LoVo (cell line): Measurements from ENCODE around the gene SGIP1.
"Not testable (repeated sequence)": the region's sequence is repeated elsewhere in the genome, so short reads cannot be mapped to it uniquely, and the experiment has no call there.

Experiments used
- DNase-seq: peaks from one replicate; pipeline ENCODE4 v3.0.0-alpha.2; 2016; ENCODE audit warnings: low spot score

The SGIP1 gene

GRCh38 chr1:66557157-66557556 lies 23.2 kb downstream of the SGIP1 start:
- DNase-seq: no peak

- no peak for DNase-seq
These were observed 25.6 kb downstream of the SGIP1 start for GRCh38 chr1:66559517-66559916.

- DNase-seq: no peak
These were observed 28.6 kb downstream of the SGIP1 start for GRCh38 chr1:66562561-66562960.

GRCh38 chr1:66563094-66563800 lies 29.3 kb downstream of the SGIP1 start:
- no peak for DNase-seq

- DNase-seq: no peak
These were observed 30.1 kb downstream of the SGIP1 start for GRCh38 chr1:66563941-66564630.

GRCh38 chr1:66570196-66570595 lies 36.2 kb downstream of the SGIP1 start:
- DNase-seq: no peak

- no peak for DNase-seq
These were observed 37.8 kb downstream of the SGIP1 start for GRCh38 chr1:66571789-66572188.

- DNase-seq: no peak
These were observed 41.8 kb downstream of the SGIP1 start for GRCh38 chr1:66575739-66576138.

GRCh38 chr1:66576645-66577044 lies 42.7 kb downstream of the SGIP1 start:
- no peak for DNase-seq

- no peak for DNase-seq
These were observed 44.9 kb downstream of the SGIP1 start for GRCh38 chr1:66578841-66579240.

GRCh38 chr1:66580081-66580480 lies 46.1 kb downstream of the SGIP1 start:
- no peak for DNase-seq

- DNase-seq: no peak
These were observed 49.1 kb downstream of the SGIP1 start for GRCh38 chr1:66583021-66583420.

GRCh38 chr1:66585002-66585401 lies 51.0 kb downstream of the SGIP1 start:
- no peak for DNase-seq

- DNase-seq: no peak
These were observed 55.4 kb downstream of the SGIP1 start for GRCh38 chr1:66589326-66589725.

- not testable (repeated sequence) for DNase-seq
These were observed 58.2 kb downstream of the SGIP1 start for GRCh38 chr1:66592106-66592507.

GRCh38 chr1:66596191-66596590 lies 62.2 kb downstream of the SGIP1 start:
- no peak for DNase-seq

GRCh38 chr1:66597500-66597899 lies 63.5 kb downstream of the SGIP1 start:
- DNase-seq: no peak

- DNase-seq: no peak
These were observed 64.7 kb downstream of the SGIP1 start for GRCh38 chr1:66598670-66599069.

GRCh38 chr1:66599346-66599745 lies 65.4 kb downstream of the SGIP1 start:
- no peak for DNase-seq

GRCh38 chr1:66599899-66600737 lies 66.2 kb downstream of the SGIP1 start:
- DNase-seq: no peak

GRCh38 chr1:66605419-66605997 lies 71.6 kb downstream of the SGIP1 start:
- DNase-seq: no peak

GRCh38 chr1:66606362-66607065 lies 72.6 kb downstream of the SGIP1 start:
- no peak for DNase-seq
